ENCODE results near the gene PRKCH. TPM values are rescaled to one million over a fixed set of nuclear protein-coding genes. Genes with fewer than 3 reads are reported as not detected.

PRKCH gene
- total and polyA plus RNA-seq, 2 donors from 2014 or later = 8.3 to 47.0 TPM

- intact Hi-C loops (cut with DNase I) = no loop called here
- Histone ChIP-seq H3K9me3 (ENCODE audit: control insufficient read depth in 2 of 3, insufficient read depth in 1 of 3, low read length in 3 of 3) (no peaks in the 10 kb centered on the region), H3K4me3 (ENCODE audit: low read length in 3 of 3) (no peak overlapping the region), H3K36me3 (ENCODE audit: control insufficient read depth in 2 of 3, insufficient read depth in 3 of 3, low read length in 3 of 3) (no peaks in the 10 kb centered on the region), H3K27ac (ENCODE audit: low read depth in 2 of 2, low read length in 2 of 2) (peak overlapping the region in 1 of 2 donors; percentile 65), H3K27me3 (ENCODE audit: control insufficient read depth, insufficient read depth, low read length) (no peaks in the 10 kb centered on the region), H3K9ac (ENCODE audit: low read length in 3 of 3) (no peak overlapping the region), H3K4me1 (ENCODE audit: control insufficient read depth in 2 of 3, insufficient read depth in 2 of 3, low read depth in 1 of 3, low read length in 3 of 3) (peaks cover 0 to 12% (median 8%) of the 10 kb centered on the region in 3 donors)
- DNase-seq (no peak), FAIRE-seq (no peak)
- TF ChIP-seq CTCF (IDR thresholded peaks at IDR 0.05; ENCODE audit: borderline replicate concordance, extremely low read depth, insufficient read depth) = no peak
These were observed 177.4 kb downstream of the PRKCH start for GRCh38 chr14:61498811-61499210.

- FAIRE-seq (no peak), DNase-seq (no peak)
- Histone ChIP-seq H3K4me3 (ENCODE audit: low read length in 3 of 3) (no peak overlapping the region), H3K9ac (ENCODE audit: low read length in 3 of 3) (no peak overlapping the region), H3K9me3 (ENCODE audit: control insufficient read depth in 2 of 3, insufficient read depth in 1 of 3, low read length in 3 of 3) (no peaks in the 10 kb centered on the region), H3K36me3 (ENCODE audit: control insufficient read depth in 2 of 3, insufficient read depth in 3 of 3, low read length in 3 of 3) (no peaks in the 10 kb centered on the region), H3K27me3 (ENCODE audit: control insufficient read depth, insufficient read depth, low read length) (no peaks in the 10 kb centered on the region), H3K4me1 (ENCODE audit: control insufficient read depth in 2 of 3, insufficient read depth in 2 of 3, low read depth in 1 of 3, low read length in 3 of 3) (peaks cover 0 to 12% (median 8%) of the 10 kb centered on the region in 3 donors), H3K27ac (ENCODE audit: low read depth in 2 of 2, low read length in 2 of 2) (no peak overlapping the region)
- no peak for TF ChIP-seq CTCF (IDR thresholded peaks at IDR 0.05; ENCODE audit: borderline replicate concordance, extremely low read depth, insufficient read depth)
- intact Hi-C loops (cut with DNase I) = no loop called here
These were observed 178.6 kb downstream of the PRKCH start for GRCh38 chr14:61499991-61500390.

- intact Hi-C loops (cut with DNase I) = no loop called here
- DNase-seq (no peak), FAIRE-seq (no peak)
- Histone ChIP-seq H3K9me3 (ENCODE audit: control insufficient read depth in 2 of 3, insufficient read depth in 1 of 3, low read length in 3 of 3) (no peaks in the 10 kb centered on the region), H3K9ac (ENCODE audit: low read length in 3 of 3) (peak overlapping the region in 1 of 3 donors; percentile 5), H3K4me3 (ENCODE audit: low read length in 3 of 3) (no peak overlapping the region), H3K36me3 (ENCODE audit: control insufficient read depth in 2 of 3, insufficient read depth in 3 of 3, low read length in 3 of 3) (no peaks in the 10 kb centered on the region), H3K27ac (ENCODE audit: low read depth in 2 of 2, low read length in 2 of 2) (no peak overlapping the region), H3K27me3 (ENCODE audit: control insufficient read depth, insufficient read depth, low read length) (no peaks in the 10 kb centered on the region), H3K4me1 (ENCODE audit: control insufficient read depth in 2 of 3, insufficient read depth in 2 of 3, low read depth in 1 of 3, low read length in 3 of 3) (peaks cover 0 to 12% (median 8%) of the 10 kb centered on the region in 3 donors)
- no peak for TF ChIP-seq CTCF (IDR thresholded peaks at IDR 0.05; ENCODE audit: borderline replicate concordance, extremely low read depth, insufficient read depth)
These were observed 180.5 kb downstream of the PRKCH start for GRCh38 chr14:61501714-61502458.

All from kidney (tissue), 14 donors.